GM10248 (cell line): ENCODE data around the gene RHO.

Source experiments
- CTCF ChIA-PET: fragments of 300-600 bp; sonication (Branson Sonifier 250); formaldehyde crosslinking; extraction: SDS; loops from one replicate; lab custom pipeline; 2021; ENCODE audit warnings: antibody characterized with exemption; lab: Yijun Ruan, JAX
- POLR2A ChIA-PET: fragments of 350-650 bp; sonication (Branson Sonifier 250); formaldehyde crosslinking; extraction: SDS; loops from one replicate; lab custom pipeline; 2020; ENCODE audit warnings: antibody characterized with exemption; lab: Yijun Ruan, JAX
- DNase-seq: peaks from one replicate; pipeline ENCODE4 v3.0.0; 2012; ENCODE audit errors: extremely low spot score
- TF ChIP-seq, protein P1 (sequence below): IDR thresholded peaks from 2 replicates; pipeline ENCODE4 v1.5.1; 2012; ENCODE audit warnings: mild to moderate bottlenecking, low read depth; ENCODE audit errors: extremely low read depth, missing control alignments, control extremely low read depth

RHO gene

GRCh38 chr3:129554356-129555152 is 26.1 kb downstream of the RHO start:
- TF ChIP-seq, protein P1, sequence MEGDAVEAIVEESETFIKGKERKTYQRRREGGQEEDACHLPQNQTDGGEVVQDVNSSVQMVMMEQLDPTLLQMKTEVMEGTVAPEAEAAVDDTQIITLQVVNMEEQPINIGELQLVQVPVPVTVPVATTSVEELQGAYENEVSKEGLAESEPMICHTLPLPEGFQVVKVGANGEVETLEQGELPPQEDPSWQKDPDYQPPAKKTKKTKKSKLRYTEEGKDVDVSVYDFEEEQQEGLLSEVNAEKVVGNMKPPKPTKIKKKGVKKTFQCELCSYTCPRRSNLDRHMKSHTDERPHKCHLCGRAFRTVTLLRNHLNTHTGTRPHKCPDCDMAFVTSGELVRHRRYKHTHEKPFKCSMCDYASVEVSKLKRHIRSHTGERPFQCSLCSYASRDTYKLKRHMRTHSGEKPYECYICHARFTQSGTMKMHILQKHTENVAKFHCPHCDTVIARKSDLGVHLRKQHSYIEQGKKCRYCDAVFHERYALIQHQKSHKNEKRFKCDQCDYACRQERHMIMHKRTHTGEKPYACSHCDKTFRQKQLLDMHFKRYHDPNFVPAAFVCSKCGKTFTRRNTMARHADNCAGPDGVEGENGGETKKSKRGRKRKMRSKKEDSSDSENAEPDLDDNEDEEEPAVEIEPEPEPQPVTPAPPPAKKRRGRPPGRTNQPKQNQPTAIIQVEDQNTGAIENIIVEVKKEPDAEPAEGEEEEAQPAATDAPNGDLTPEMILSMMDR: no peak
- ChIA-PET POLR2A (no interaction called here), CTCF (interaction anchor here (1.7 kb wide), 1 partner anchor 20 kb away, joined by 5 read pairs; no protein-coding TSS in a partner anchor)
- no peak for DNase-seq

DNA sequence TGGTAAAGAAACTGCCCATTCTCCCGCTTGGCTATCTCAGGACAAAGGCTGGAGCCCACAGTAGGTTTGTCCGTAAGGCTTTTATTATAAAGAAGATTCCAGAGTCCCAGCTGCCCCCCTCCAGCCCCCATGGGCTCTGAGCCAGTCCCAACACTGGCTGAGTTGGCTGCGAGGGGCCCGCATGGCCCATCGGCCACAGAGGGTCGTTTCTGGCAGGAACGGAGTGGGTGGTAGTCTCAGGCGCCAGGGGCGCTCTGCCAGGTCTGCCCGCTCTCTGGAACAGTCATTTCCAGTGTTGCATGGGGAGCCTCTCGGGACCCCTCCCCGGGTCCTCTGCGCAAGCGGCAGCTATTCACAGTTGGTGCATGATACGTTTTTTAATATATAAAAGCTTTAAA is 26.7 kb downstream of the RHO start:
- ChIA-PET POLR2A (no interaction called here), CTCF (interaction anchor here (1.7 kb wide), 1 partner anchor 21 kb away, joined by 5 read pairs; no protein-coding TSS in a partner anchor)
- DNase-seq: no peak
- TF ChIP-seq, protein P1: no peak

DNA sequence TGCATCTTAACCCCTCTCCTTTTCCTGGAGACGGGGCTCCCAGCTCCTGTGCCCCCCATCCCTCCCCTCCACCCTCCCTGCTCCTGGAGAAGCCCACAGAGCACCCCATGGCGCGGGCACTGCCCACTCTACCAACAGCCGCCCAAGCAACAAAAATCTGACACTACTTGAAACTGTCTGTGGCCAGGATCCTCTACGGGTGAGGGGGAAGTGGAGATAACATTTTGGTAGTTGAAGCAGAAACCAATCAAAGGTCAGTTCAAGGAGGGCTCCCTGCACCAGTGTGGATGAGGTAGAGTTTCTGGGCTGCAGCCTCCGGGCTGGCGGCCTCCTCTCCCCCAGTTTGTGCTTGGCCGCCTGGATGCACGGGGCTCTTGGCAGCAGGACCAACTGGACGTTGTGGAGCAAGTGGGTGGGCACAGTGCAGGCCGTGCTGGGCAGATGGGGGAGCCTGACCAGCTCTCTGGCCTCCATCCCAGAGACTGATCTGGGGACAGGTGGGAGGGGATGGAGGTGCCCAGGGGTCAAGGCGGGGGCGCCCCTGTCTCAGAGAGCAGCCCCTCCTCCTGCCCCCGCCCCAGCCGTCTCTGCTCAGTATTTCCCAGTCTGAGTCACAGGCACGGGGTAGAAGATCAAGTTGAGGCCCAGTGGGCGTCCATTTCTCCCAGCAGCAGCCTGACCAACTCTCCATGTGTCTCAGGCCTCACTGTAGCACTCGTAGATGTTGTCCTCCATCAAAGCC is 27.3 kb downstream of the RHO start:
- TF ChIP-seq, protein P1: no peak
- ChIA-PET POLR2A (no interaction called here), CTCF (no interaction called here)
- no peak for DNase-seq

- TF ChIP-seq, protein P1: no peak
- ChIA-PET CTCF (no interaction called here), POLR2A (no interaction called here)
- no peak for DNase-seq
Observed at GRCh38 chr3:129556358-129556695, 27.9 kb downstream of the RHO start.

GRCh38 chr3:129556890-129557547 is 28.6 kb downstream of the RHO start:
- POLR2A ChIA-PET: no interaction called here
- CTCF ChIA-PET: no interaction called here
- DNase-seq: no peak
- TF ChIP-seq, protein P1: no peak

GRCh38 chr3:129557548-129557894 is 29.1 kb downstream of the RHO start:
- ChIA-PET CTCF (no interaction called here), POLR2A (no interaction called here)
- TF ChIP-seq, protein P1: no peak
- DNase-seq: no peak
